ENCODE measurements around the gene CYP17A1. TPM values are rescaled to one million over a fixed set of nuclear protein-coding genes. Genes with fewer than 3 reads are reported as not detected.
"Not testable (repeated sequence)": the region's sequence is repeated elsewhere in the genome, so short reads cannot be mapped to it uniquely, and the experiment has no call there.

Gene CYP17A1
- total RNA-seq, 1 experiment from 2014 or later, result not detected

- H3K9me3 Mint-ChIP-seq (ENCODE audit: low read depth, unreplicated experiment), result no peaks in the 10 kb centered on the region
- H3K27me3 Mint-ChIP-seq (ENCODE audit: unreplicated experiment), result peaks cover 7% of the 10 kb centered on the region
- H3K36me3 Mint-ChIP-seq (ENCODE audit: insufficient read depth, unreplicated experiment), result peaks cover 8% of the 10 kb centered on the region
- no peak for TF ChIP-seq CTCF (IDR thresholded peaks at IDR 0.05; ENCODE audit: unreplicated experiment)
- intact Hi-C loops (cut with micrococcal nuclease; ENCODE audit: unreplicated experiment), result no loop called here
- DNase-seq, result no peak
- no TSS peak for BruUV-seq (replicated peaks)
- H3K4me3 Mint-ChIP-seq (ENCODE audit: low read depth, unreplicated experiment), result no peak overlapping the region
- H3K27ac Mint-ChIP-seq (ENCODE audit: unreplicated experiment), result no peak overlapping the region
- CTCF ChIA-PET, result interaction anchor here (0.6 to 0.7 kb wide), 3 partner anchors 9 to 1061 kb away, joined by 3 to 4 read pairs (median 3); no protein-coding TSS in a partner anchor
- H3K4me1 Mint-ChIP-seq (ENCODE audit: low read depth, unreplicated experiment), result no peaks in the 10 kb centered on the region
Measured at GRCh38 chr10:102850025-102850518, 12.9 kb upstream of the CYP17A1 start.

- BruUV-seq (replicated peaks), result no TSS peak
- CTCF ChIA-PET, result no interaction called here
- Mint-ChIP-seq H3K36me3 (ENCODE audit: insufficient read depth, unreplicated experiment) (no peaks in the 10 kb centered on the region), H3K27ac (ENCODE audit: unreplicated experiment) (no peak overlapping the region), H3K27me3 (ENCODE audit: unreplicated experiment) (peaks cover 52% of the 10 kb centered on the region), H3K9me3 (ENCODE audit: low read depth, unreplicated experiment) (no peaks in the 10 kb centered on the region), H3K4me3 (ENCODE audit: low read depth, unreplicated experiment) (no peak overlapping the region), H3K4me1 (ENCODE audit: low read depth, unreplicated experiment) (no peaks in the 10 kb centered on the region)
- no peak for DNase-seq
- TF ChIP-seq CTCF (IDR thresholded peaks at IDR 0.05; ENCODE audit: unreplicated experiment), result no peak
- intact Hi-C loops (cut with micrococcal nuclease; ENCODE audit: unreplicated experiment), result no loop called here
Measured at GRCh38 chr10:102845352-102845902, 8.2 kb upstream of the CYP17A1 start.

GRCh38 chr10:102844190-102844776, 7.1 kb upstream of the CYP17A1 start:
- H3K4me3 Mint-ChIP-seq (ENCODE audit: low read depth, unreplicated experiment); CTCF ChIA-PET: not testable (repeated sequence)

GRCh38 chr10:102843139-102843538, 5.9 kb upstream of the CYP17A1 start:
- BruUV-seq (replicated peaks); H3K27ac Mint-ChIP-seq (ENCODE audit: unreplicated experiment); intact Hi-C loops (cut with micrococcal nuclease; ENCODE audit: unreplicated experiment); H3K9me3 Mint-ChIP-seq (ENCODE audit: low read depth, unreplicated experiment); H3K4me1 Mint-ChIP-seq (ENCODE audit: low read depth, unreplicated experiment); H3K36me3 Mint-ChIP-seq (ENCODE audit: insufficient read depth, unreplicated experiment); H3K4me3 Mint-ChIP-seq (ENCODE audit: low read depth, unreplicated experiment); CTCF ChIA-PET; DNase-seq: not testable (repeated sequence)
- peaks cover 75% of the 10 kb centered on the region for H3K27me3 Mint-ChIP-seq (ENCODE audit: unreplicated experiment)

More at GRCh38 chr10:102844190-102844776, 7.1 kb upstream of the CYP17A1 start:
- BruUV-seq (replicated peaks); intact Hi-C loops (cut with micrococcal nuclease; ENCODE audit: unreplicated experiment); H3K9me3 Mint-ChIP-seq (ENCODE audit: low read depth, unreplicated experiment); DNase-seq; H3K27ac Mint-ChIP-seq (ENCODE audit: unreplicated experiment); H3K36me3 Mint-ChIP-seq (ENCODE audit: insufficient read depth, unreplicated experiment); H3K4me1 Mint-ChIP-seq (ENCODE audit: low read depth, unreplicated experiment): not testable (repeated sequence)
- peaks cover 63% of the 10 kb centered on the region for H3K27me3 Mint-ChIP-seq (ENCODE audit: unreplicated experiment)

- H3K36me3 Mint-ChIP-seq (ENCODE audit: insufficient read depth, unreplicated experiment), result no peaks in the 10 kb centered on the region
- peaks cover 12% of the 10 kb centered on the region for H3K4me1 Mint-ChIP-seq (ENCODE audit: low read depth, unreplicated experiment)
- no peak for TF ChIP-seq CTCF (IDR thresholded peaks at IDR 0.05; ENCODE audit: unreplicated experiment)
- no peak overlapping the region for H3K4me3 Mint-ChIP-seq (ENCODE audit: low read depth, unreplicated experiment)
- BruUV-seq (replicated peaks), result no TSS peak
- H3K27ac Mint-ChIP-seq (ENCODE audit: unreplicated experiment), result no peak overlapping the region
- DNase-seq, result no peak
- H3K9me3 Mint-ChIP-seq (ENCODE audit: low read depth, unreplicated experiment), result peaks cover 9% of the 10 kb centered on the region
- intact Hi-C loops (cut with micrococcal nuclease; ENCODE audit: unreplicated experiment), result no loop called here
- CTCF ChIA-PET, result no interaction called here
- peaks cover 87% of the 10 kb centered on the region for H3K27me3 Mint-ChIP-seq (ENCODE audit: unreplicated experiment)
Measured at GRCh38 chr10:102841827-102842345, 4.7 kb upstream of the CYP17A1 start.

- CTCF ChIA-PET, result interaction anchor here (0.5 kb wide), 1 partner anchor 77 kb away, joined by 3 read pairs; no protein-coding TSS in a partner anchor
- Mint-ChIP-seq H3K27me3 (ENCODE audit: unreplicated experiment) (peaks cover 77% of the 10 kb centered on the region), H3K4me1 (ENCODE audit: low read depth, unreplicated experiment) (peaks cover 12% of the 10 kb centered on the region)
- H3K4me3 Mint-ChIP-seq (ENCODE audit: low read depth, unreplicated experiment); BruUV-seq (replicated peaks); DNase-seq; intact Hi-C loops (cut with micrococcal nuclease; ENCODE audit: unreplicated experiment); H3K9me3 Mint-ChIP-seq (ENCODE audit: low read depth, unreplicated experiment); H3K36me3 Mint-ChIP-seq (ENCODE audit: insufficient read depth, unreplicated experiment); H3K27ac Mint-ChIP-seq (ENCODE audit: unreplicated experiment): not testable (repeated sequence)
Measured at GRCh38 chr10:102838276-102838927, 1.2 kb upstream of the CYP17A1 start.

Data from Calu3 (cell line).